Transverse colon (tissue), 4 donors: ENCODE data around the gene TULP4.

Experiments
- CTCF ChIP-seq, 5 experiments: fragments of 200-600 bp in 3 of 5; fragments of 450-650 bp in 2 of 5; sonication (generic) in 3 of 5; IDR thresholded peaks; 1 replicate in 2 of 5; 2 replicates in 3 of 5; pipeline ENCODE4 v1.5.1; 2016 to 2017; ENCODE audit warnings: antibody characterized with exemption in 5 of 5, inconsistent platforms in 3 of 5, mild to moderate bottlenecking in 2 of 5, moderate library complexity in 1 of 5
- EP300 ChIP-seq: sonication (generic); formaldehyde crosslinking; IDR thresholded peaks from one replicate; pipeline ENCODE4 v1.6.1; 2017; ENCODE audit warnings: antibody characterized with exemption, low read depth
- POLR2A ChIP-seq: fragments of 450-650 bp; IDR thresholded peaks from one replicate; pipeline ENCODE4 v1.6.1; 2016; ENCODE audit warnings: antibody characterized with exemption, mild to moderate bottlenecking, moderate library complexity
- POLR2AphosphoS5 ChIP-seq, 3 donors: sonication (generic); formaldehyde crosslinking; IDR thresholded peaks; one replicate each; pipeline ENCODE4 v1.6.1; 2016; ENCODE audit warnings: antibody characterized with exemption in 3 of 3

- TF ChIP-seq CTCF (IDR thresholded peaks at IDR 0.05) (no peak), POLR2AphosphoS5 (IDR thresholded peaks at IDR 0.05) (no peak), EP300 (no peak), POLR2A (no peak)
Observed at GRCh38 chr6:158552796-158553138, 240.5 kb downstream of the TULP4 start.
